NK-92 treated with Interleukin-12 subunit alpha and Interleukin-12 subunit beta, amount 100 ng/mL, for 24 hours (cell line): ENCODE measurements around the gene MUCL3.
"Not testable (repeated sequence)": the region's sequence is repeated elsewhere in the genome, so short reads cannot be mapped to it uniquely, and the experiment has no call there.

Experiments
- DNase-seq: peaks from one replicate; lab custom pipeline; 2025; lab: John Stamatoyannopoulos, UW

The MUCL3 gene

DNA sequence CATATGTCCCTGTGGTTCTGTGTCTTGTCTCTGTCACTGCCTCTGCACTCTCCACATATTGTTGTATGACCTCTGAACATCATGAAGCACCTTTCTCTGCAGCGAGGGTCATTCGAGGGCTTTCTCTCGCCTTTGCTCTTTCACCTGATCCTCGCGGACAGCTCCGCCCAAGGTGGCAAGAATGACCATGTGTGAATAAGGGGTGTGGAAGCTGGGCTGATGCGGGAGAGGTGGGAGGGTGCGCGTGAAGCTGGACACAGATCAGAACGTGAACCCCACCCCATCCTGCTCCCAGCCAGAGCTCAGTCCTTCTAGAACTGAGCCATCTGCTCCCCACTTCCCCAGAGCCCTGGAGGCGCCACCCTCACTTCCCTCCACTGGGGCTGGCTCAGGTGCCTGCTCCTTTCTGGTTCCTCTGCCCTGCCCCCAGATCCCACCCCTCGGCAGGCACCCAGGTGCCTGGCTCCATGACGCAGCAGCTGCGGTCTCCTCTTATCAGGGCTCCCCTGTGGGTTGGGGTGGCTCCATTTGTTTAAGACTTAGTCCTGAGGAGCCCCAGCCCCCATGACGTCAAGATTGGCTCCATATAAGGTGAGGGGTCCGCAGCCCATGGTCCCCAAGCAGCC is at the start of gene MUCL3:
Gene MUCL3 (plus strand): TSS at position 613 of the 626 bp plus-strand sequence. CDS start 27 bp downstream, outside the sequence.
- no peak for DNase-seq

- no peak for DNase-seq
Measured at GRCh38 chr6:30891450-30891723, 49.4 kb upstream of the MUCL3 start.

DNA sequence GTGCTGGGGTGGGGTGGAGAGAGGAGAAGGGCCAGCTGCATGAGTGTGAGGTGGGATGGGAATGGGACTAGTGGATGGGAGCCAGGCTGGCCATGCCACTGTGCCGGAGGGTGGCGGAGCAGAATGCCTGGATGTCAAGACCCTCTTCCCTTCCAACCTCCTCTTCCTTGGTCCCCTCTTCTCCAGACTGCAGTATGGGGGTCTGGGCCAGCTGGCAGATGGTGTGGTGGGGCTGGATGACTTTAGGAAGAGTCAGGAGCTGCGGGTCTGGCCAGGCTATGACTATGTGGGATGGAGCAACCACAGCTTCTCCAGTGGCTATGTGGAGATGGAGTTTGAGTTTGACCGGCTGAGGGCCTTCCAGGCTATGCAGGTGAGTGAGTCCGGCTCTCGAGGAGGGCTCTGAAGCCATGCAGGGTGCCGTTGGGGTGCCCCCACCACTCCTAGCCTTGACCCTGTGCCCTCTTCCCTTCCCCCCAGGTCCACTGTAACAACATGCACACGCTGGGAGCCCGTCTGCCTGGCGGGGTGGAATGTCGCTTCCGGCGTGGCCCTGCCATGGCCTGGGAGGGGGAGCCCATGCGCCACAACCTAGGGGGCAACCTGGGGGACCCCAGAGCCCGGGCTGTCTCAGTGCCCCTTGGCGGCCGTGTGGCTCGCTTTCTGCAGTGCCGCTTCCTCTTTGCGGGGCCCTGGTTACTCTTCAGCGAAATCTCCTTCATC is 48.8 kb upstream of the MUCL3 start:
- no peak for DNase-seq

- no peak for DNase-seq
Measured at GRCh38 chr6:30893001-30893591, 47.7 kb upstream of the MUCL3 start.

- no peak for DNase-seq
Measured at GRCh38 chr6:30893666-30894065, 47.1 kb upstream of the MUCL3 start.

GRCh38 chr6:30894381-30894780 is 46.4 kb upstream of the MUCL3 start:
- DNase-seq: no peak

GRCh38 chr6:30894935-30895334 is 45.8 kb upstream of the MUCL3 start:
- DNase-seq: no peak

DNA sequence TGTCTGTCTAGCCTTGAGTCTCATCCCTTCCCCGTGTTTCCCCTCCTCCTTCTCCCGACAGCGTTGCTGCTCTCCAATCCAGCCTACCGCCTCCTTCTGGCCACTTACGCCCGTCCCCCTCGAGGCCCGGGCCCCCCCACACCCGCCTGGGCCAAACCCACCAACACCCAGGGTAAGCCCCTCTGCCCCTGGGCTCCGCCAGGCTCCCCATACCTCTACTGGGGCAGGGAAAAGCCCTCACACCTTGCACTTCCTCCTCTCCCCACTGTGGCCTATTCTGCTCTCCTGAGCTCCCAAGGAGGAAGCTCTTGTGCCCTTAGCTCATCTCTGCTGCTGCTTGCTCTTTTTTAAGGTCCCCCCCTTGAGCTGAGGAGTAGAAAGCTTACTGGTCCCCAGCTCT is 45.4 kb upstream of the MUCL3 start:
- no peak for DNase-seq

GRCh38 chr6:30896541-30896940 is 44.2 kb upstream of the MUCL3 start:
- DNase-seq: no peak

- no peak for DNase-seq
Measured at GRCh38 chr6:30897882-30898281, 42.9 kb upstream of the MUCL3 start.

DNA sequence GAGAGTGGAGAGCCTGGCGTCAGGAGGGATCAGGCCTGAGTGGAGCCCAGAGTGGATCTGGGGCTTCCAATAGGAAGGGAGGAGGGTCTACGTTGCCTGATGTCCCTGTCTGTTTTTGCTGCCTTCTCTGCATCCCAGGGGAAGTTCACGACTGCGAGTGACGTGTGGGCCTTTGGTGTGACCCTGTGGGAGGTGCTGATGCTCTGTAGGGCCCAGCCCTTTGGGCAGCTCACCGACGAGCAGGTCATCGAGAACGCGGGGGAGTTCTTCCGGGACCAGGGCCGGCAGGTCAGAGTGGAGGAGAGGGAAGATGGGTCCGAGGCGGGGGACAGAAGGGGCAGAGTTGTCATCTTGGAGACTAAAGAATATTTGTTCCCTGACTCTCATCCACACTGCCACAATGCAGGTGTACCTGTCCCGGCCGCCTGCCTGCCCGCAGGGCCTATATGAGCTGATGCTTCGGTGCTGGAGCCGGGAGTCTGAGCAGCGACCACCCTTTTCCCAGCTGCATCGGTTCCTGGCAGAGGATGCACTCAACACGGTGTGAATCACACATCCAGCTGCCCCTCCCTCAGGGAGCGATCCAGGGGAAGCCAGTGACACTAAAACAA is 41.9 kb upstream of the MUCL3 start:
- no peak for DNase-seq

DNA sequence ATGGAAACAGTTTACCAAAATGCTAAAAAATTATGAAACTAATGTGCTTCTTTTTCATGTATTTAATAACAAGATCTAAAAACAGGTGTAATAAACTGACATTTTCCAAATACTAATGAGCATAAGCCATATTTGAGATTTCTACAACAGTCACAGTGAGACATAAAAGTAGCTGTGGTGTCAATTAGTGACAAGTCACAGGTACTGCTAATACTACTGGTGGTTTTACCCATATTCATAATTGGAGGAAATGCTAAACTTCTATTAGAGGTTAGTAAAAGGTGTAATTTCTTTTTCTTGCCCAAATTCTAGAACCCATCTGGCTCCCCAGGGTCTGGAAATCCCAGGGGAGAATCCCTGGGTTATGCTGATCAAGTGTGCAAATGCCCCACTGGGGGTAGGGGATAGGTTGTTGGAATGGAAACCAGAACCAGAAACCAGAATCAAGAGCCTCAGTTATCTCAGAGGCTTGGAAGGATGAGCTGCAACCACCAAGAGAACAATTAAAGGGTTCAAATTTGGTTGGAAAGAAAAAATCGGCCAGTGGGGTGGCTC is 39.8 kb upstream of the MUCL3 start:
- no peak for DNase-seq

GRCh38 chr6:30901436-30901835 is 39.3 kb upstream of the MUCL3 start:
- no peak for DNase-seq

GRCh38 chr6:30902196-30902595 is 38.6 kb upstream of the MUCL3 start:
- not testable (repeated sequence) for DNase-seq

DNA sequence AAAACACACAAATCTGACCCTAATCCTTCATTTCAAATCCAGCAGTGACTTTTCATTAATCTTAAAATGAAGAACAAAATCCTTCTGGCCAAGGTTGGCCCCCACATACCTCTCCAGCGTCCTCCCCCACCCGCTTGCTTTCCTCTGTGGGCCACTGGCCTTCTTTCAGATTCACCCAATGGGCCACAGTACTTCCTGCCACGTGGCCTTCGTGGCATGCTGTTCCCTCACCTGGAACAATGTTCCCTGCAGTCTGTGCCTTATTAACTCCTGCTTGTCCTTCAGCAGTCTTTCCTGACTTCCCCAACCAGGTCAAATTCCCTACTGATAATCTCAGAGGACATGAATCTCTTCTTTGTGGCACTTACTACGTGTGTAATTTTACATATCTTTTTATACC is 38.1 kb upstream of the MUCL3 start:
- DNase-seq: no peak

GRCh38 chr6:30903236-30903635 is 37.5 kb upstream of the MUCL3 start:
- DNase-seq: no peak

- not testable (repeated sequence) for DNase-seq
Measured at GRCh38 chr6:30907290-30907757, 33.4 kb upstream of the MUCL3 start.

- peak; percentile 94 for DNase-seq
Measured at GRCh38 chr6:30907758-30908591, 32.8 kb upstream of the MUCL3 start, which contains the start of gene GTF2H4. GTF2H4 (plus strand) TSS chr6:30908207.

DNA sequence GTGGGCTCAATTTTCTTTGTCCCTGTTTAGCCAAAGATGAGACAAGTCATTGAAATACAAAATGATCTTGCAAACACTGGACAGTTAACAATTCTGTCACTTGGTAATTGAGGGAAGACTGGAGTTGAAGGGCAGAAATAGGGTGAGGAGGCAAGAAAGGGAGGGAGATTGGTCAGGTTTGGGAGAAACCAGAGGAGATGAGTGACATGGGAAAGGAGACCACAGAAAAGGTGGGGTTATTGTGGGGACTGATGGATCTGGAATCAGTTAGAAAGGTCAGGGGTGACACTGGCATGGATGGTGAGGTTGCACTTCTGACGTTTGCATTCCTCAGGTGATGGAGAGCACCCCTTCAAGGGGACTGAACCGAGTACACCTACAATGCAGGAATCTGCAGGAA is 32.1 kb upstream of the MUCL3 start:
- DNase-seq: no peak

DNA sequence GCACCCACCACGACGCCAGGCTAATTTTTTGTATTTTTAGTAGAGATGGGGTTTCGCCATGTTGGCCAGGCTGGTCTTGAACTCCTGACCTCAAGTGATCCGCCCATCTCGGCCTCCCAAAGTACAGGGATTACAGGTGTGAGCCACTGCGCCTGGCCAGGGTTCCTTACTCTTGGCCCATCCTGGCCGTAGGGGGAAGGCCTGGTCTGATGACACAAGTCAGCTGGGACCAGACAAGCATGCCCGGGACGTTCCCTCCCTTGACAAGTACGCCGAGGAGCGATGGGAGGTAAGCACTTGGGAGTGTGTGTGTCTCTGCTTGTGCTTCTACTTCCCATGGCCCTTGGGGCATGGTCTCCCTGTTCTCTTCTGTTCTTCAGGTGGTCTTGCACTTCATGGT is 30.3 kb upstream of the MUCL3 start:
- not testable (repeated sequence) for DNase-seq

DNA sequence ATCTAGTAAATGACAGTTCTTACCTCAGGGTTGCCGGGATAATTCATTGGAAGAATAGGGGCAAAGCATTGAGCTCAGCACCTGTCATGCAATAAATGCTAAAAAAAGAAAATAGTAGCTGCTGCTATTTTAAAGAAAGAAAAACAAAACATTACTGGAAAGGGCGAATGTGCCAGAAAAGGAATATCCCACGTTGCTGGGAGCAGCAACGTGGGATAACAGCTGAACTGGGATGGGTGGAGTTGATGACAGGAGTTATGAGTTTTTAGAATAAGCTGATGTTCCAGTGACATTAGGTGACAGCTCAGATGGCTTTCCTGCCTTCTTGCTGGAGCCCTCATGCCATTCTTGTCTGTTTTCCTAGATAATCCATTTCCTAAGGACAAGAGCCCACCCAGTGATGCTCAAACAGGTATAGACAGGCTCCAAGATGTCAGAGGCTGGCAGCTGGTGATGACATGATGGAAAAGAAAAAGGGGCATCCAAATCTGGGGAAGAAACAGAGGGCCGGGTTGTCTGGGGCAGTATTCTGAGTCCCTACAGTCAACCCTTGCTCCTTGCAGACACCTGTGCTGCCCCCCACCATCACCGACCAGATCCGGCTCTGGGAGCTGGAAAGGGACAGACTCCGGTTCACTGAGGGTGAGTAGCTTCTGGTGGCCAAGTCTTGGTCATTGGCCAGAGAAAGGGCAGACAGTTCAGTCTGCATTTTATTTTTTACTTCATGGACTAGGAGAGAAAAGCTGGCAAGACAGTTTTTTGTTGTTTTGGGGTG is 27.8 kb upstream of the MUCL3 start:
- no peak for DNase-seq
